AG04449 (cell line): ENCODE results near the gene MAP3K5.

Source experiments
- CTCF ChIA-PET: fragments of 350-600 bp; formaldehyde crosslinking; extraction: SDS; loops from one replicate; lab custom pipeline; 2021; ENCODE audit warnings: antibody characterized with exemption; lab: Yijun Ruan, JAX
- POLR2A ChIA-PET: fragments of 400-600, 350-600 bp; formaldehyde crosslinking; extraction: SDS; loops from one replicate; lab custom pipeline; 2020; ENCODE audit warnings: antibody characterized with exemption, inconsistent platforms; lab: Yijun Ruan, JAX
- DNase-seq: peaks from one replicate; pipeline ENCODE4 v3.0.0-alpha.2; 2010; ENCODE audit warnings: low read depth, low spot score
- H3K4me3 ChIP-seq: 2 replicates; pipeline ENCODE4 v1.5.1; 2011; ENCODE audit warnings: low read depth, mild to moderate bottlenecking, control low read depth, low read length
- CTCF ChIP-seq: IDR thresholded peaks from one replicate; pipeline ENCODE4 v1.5.1; 2011; ENCODE audit warnings: mild to moderate bottlenecking, moderate library complexity, low read length, control low read depth, inconsistent platforms; ENCODE audit not compliant: insufficient read depth; ENCODE audit errors: missing control alignments

Gene MAP3K5

DNA sequence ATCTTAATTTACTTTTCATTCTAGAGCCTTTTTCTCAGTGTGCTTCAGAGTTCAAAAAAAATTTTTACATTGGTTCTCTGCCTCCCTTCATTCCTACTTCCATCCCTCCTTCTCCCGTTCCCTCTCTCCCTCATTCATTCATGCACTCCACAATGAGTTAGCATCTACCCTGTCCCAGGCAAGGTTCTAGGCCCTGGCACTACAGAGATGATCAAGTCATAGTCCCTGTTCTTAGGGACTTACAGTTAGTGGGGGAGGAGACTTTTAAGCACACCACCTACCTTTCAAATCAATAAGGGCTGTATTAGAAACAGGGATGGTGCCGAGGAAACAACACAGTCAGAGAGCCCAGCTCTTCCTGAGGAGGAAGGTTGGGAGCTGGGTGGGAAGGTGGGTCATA, 40.3 kb downstream of the MAP3K5 start:
- no peak overlapping the region for H3K4me3 ChIP-seq
- TF ChIP-seq CTCF, result no peak
- ChIA-PET POLR2A (no interaction called here), CTCF (interaction anchor here (1.2 kb wide), 1 partner anchor 11 kb away, joined by 4 read pairs; no protein-coding TSS in a partner anchor)
- DNase-seq, result no peak

DNA sequence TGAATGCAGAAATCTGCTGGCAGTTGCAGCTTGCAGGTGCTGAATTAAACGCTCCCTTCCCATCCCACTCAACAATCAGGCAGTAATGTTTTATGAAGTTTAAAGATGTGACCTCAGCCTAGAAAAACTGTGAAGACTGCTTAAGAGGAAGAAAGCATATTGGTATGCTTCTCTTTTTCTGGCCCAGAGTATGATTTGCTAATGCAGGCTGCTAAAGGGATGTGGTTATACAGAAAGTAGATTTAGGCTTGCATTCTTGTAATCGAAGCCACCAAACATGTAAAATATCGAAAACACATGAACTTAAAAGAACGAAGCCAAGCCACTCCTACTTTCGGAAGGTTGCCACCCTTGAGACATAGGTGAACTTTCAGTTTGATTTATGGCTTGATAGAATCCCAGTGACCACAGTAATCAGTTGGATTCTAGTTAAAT, 40.7 kb downstream of the MAP3K5 start:
- CTCF ChIA-PET, result no interaction called here
- DNase-seq, result no peak
- POLR2A ChIA-PET, result no interaction called here
- H3K4me3 ChIP-seq, result no peak overlapping the region
- TF ChIP-seq CTCF, result no peak

DNA sequence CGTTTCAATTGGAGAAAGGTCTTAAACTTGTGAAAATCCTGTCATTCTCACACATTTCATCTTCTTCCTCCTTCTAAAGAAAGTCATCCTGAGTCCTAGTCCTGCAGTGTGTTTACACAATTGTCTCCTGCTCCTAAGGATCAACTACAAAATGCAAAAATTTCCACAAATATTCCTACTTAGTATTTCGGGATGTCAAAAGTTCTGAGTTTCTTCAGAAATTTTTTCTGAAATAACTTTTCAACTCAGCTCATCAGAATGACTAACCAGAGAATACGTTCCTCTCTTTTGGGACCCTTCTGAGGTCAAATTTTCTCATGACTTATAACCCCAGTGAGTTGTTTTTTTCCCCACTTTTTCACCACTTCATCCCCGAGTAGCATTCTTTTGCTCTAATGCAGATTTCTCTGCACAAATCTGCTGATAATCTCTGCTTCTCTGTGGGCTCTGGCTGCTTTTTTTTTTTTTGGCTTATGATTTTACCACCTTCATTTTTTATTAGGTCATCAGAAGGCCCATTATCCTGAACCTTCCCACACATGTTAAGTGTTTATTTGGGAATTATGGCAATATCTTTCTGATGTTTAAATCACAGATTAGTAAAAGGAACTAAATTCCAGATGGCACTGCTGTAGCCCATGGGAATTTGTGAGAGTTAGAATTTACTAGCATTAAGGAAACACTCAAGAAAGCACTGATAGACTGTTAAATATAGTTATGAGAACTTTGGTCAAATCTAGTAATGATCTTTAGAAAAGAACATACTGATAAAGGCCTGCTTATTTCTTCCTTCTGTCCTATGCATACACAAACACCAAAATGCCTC, 41.4 kb downstream of the MAP3K5 start:
- TF ChIP-seq CTCF, result no peak
- H3K4me3 ChIP-seq, result no peak overlapping the region
- ChIA-PET CTCF (no interaction called here), POLR2A (no interaction called here)
- no peak for DNase-seq

DNA sequence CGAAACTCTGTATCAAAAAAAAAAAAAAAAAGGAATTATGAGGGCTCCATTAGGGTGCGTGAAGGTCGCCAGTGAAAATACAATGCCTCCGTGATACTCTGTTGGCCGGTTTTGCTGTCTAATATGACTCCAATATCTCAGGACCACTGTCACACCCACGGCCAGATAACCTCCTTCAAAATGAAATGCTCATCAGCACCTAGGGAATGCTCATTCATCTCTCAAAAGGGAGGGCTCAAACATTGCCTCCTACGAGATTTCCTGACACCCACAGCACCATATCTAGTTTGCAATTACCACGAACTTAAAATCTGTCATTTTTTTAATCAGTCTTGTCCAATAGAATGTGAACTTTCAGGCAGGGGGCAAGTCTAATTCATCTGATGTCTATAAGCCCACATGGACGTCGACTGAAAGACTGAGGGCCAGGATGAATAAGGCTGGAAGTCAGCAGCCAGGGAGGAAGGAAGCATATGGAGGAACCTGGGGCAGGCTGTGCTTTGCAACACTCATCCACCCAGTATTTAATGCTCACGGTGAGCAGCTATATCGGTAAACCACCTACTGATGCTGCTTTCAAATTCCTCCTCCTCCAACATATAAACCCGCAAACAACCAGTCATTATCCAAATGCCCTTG, 42.8 kb downstream of the MAP3K5 start:
- ChIA-PET POLR2A (no interaction called here), CTCF (no interaction called here)
- DNase-seq, result no peak
- no peak for TF ChIP-seq CTCF
- H3K4me3 ChIP-seq, result no peak overlapping the region

DNA sequence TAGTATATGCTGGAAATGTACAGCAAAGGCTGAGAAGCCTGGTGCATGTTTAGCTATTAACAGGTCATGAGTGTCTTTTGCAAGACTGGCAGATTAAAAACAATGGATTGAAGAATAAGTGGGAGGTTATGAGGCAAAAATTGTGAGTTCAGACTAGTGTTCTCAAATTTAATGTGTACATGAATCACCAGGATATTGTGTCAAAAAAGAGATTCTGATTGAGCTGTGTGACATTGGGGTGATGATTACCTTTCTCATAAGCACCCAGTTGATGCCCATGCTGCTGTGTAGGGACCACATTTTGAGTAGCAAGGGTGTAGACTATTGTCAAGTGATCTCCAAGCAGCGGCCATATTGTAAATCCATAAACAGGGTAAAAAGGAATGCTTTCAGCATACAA, 44.8 kb downstream of the MAP3K5 start:
- TF ChIP-seq CTCF, result no peak
- POLR2A ChIA-PET, result no interaction called here
- CTCF ChIA-PET, result interaction anchor here (1.0 to 1.4 kb wide), 3 partner anchors 45 to 103 kb away, joined by 3 to 4 read pairs (median 3); partner anchors contain the start of gene MAP3K5

GRCh38 chr6:136745300-136745699, 47.0 kb downstream of the MAP3K5 start:
- CTCF ChIA-PET, result no interaction called here
- POLR2A ChIA-PET, result no interaction called here
- DNase-seq, result no peak
- no peak overlapping the region for H3K4me3 ChIP-seq
- no peak for TF ChIP-seq CTCF

More for the DNA sequence above, 44.8 kb downstream of the MAP3K5 start:
- H3K4me3 ChIP-seq, result no peak overlapping the region
- DNase-seq, result no peak
